SU-DHL-6 (cell line): ENCODE data around the gene ATP6V1C2.

Experiments
- CTCF ChIP-seq: fragments of 200-600 bp; sonication (generic); IDR thresholded peaks from one replicate; pipeline ENCODE4 v1.5.1; 2017; ENCODE audit warnings: antibody characterized with exemption, mild to moderate bottlenecking, low read length, moderate library complexity; ENCODE audit not compliant: insufficient read depth, poor library complexity, severe bottlenecking
- EZH2phosphoT487 ChIP-seq: fragments of 200-600 bp; sonication (generic), shearing (Covaris generic); conservative IDR thresholded peaks from 2 replicates; pipeline ENCODE4 v1.6.1; 2018; ENCODE audit warnings: mild to moderate bottlenecking, antibody characterized with exemption, low read length, moderate library complexity, mixed read lengths

GRCh38 chr2:10740226-10740625, 18.8 kb downstream of the ATP6V1C2 start:
- no peak for TF ChIP-seq CTCF
- TF ChIP-seq EZH2phosphoT487, result no peak
